Prostate gland (tissue), 2 donors: ENCODE data around the gene EPB41L1. TPM values are rescaled to one million over a fixed set of nuclear protein-coding genes. Genes with fewer than 3 reads are reported as not detected.

Source experiments
- DNase-seq: peaks from one replicate; pipeline ENCODE4 v3.0.0-alpha.2; 2019; ENCODE audit warnings: low spot score
- H3K27ac ChIP-seq, 2 donors: fragments of 200-600 bp; sonication (generic); 2 replicates each; pipeline ENCODE4 v1.5.1; 2017 to 2019
- H3K27me3 ChIP-seq: fragments of 200-600 bp; sonication (generic); replicated peaks from 2 replicates; pipeline ENCODE4 v1.5.1; 2019; ENCODE audit not compliant: insufficient read depth
- H3K36me3 ChIP-seq, 2 donors: fragments of 200-600 bp; sonication (generic); 1 replicate in 1 of 2; 2 replicates in 1 of 2; pipeline versions ENCODE4 v1.5.1 to v1.8.1; 2017 to 2019
- H3K4me1 ChIP-seq: fragments of 200-600 bp; sonication (generic); replicated peaks from 2 replicates; pipeline ENCODE4 v1.5.1; 2019
- H3K4me3 ChIP-seq, 2 donors: fragments of 200-600 bp; sonication (generic); 2 replicates each; pipeline ENCODE4 v1.5.1; 2017 to 2019
- H3K9me3 ChIP-seq: fragments of 200-600 bp; sonication (generic); 2 replicates; pipeline ENCODE4 v1.5.1; 2017
- CTCF ChIP-seq, 4 experiments: fragments of 200-600 bp in 2 of 4; fragments of 450-650 bp in 2 of 4; sonication (generic) in 2 of 4; IDR thresholded peaks; 1 replicate in 3 of 4; 2 replicates in 1 of 4; pipeline ENCODE4 v1.5.1; 2016 to 2019; ENCODE audit warnings: antibody characterized with exemption in 4 of 4, mild to moderate bottlenecking in 2 of 4, moderate library complexity in 2 of 4
- POLR2A ChIP-seq: fragments of 450-650 bp; IDR thresholded peaks from one replicate; pipeline ENCODE4 v1.6.1; 2016; ENCODE audit warnings: antibody characterized with exemption, mild to moderate bottlenecking
- POLR2AphosphoS5 ChIP-seq: sonication (generic); formaldehyde crosslinking; IDR thresholded peaks from one replicate; pipeline ENCODE4 v1.6.1; 2017; ENCODE audit warnings: antibody characterized with exemption
- WGBS: methylation state at CpG from one replicate; pipeline ENCODE4 v1.1.5; 2018; 5-methylcytosine and 5-hydroxymethylcytosine counted together
- intact Hi-C: fragments of 100-400 bp; cut with DNase I; formaldehyde crosslinking; loops from one replicate; pipeline ENCODE4 v1.14.2; 2022
- total RNA-seq, 2 donors: library from RNA; depleted of rRNA; stranded (reverse); fragments of >200 nt; gene quantifications; one replicate each; pipeline ENCODE4 v1.1.0, GENCODE V29; 2016

The EPB41L1 gene
- total RNA-seq, 2 donors from 2014 or later = 27.7 to 91.1 TPM

- Histone ChIP-seq H3K4me1 (peaks cover 5% of the 10 kb centered on the region), H3K9me3 (no peaks in the 10 kb centered on the region), H3K36me3 (no peaks in the 10 kb centered on the region), H3K27me3 (no peaks in the 10 kb centered on the region), H3K4me3 (no peak overlapping the region), H3K27ac (no peak overlapping the region)
- TF ChIP-seq POLR2AphosphoS5 (no peak), POLR2A (no peak), CTCF (IDR thresholded peaks at IDR 0.05) (no peak)
- DNase-seq = no peak
- 82% methylated on average over 9 of the region's 9 CpGs for WGBS
- intact Hi-C loops = loop anchor here (5.0 kb wide), 1 partner anchor 39 kb away; no protein-coding TSS in a partner anchor
Measured at GRCh38 chr20:36158160-36158741, 3.7 kb downstream of the EPB41L1 start.

GRCh38 chr20:36159833-36160232 is 5.3 kb downstream of the EPB41L1 start:
- H3K27ac ChIP-seq = no peak overlapping the region
- TF ChIP-seq POLR2A (no peak), POLR2AphosphoS5 (no peak), CTCF (IDR thresholded peaks at IDR 0.05) (no peak)
- no peaks in the 10 kb centered on the region for H3K9me3 ChIP-seq
- H3K4me1 ChIP-seq = peaks cover 5% of the 10 kb centered on the region
- DNase-seq = no peak
- intact Hi-C loops = loop anchor here (5.0 kb wide), 1 partner anchor 37 kb away; no protein-coding TSS in a partner anchor
- no peak overlapping the region for H3K4me3 ChIP-seq
- H3K27me3 ChIP-seq = no peaks in the 10 kb centered on the region
- no peaks in the 10 kb centered on the region for H3K36me3 ChIP-seq

- TF ChIP-seq POLR2A (no peak), CTCF (IDR thresholded peaks at IDR 0.05) (no peak), POLR2AphosphoS5 (no peak)
- Histone ChIP-seq H3K36me3 (no peaks in the 10 kb centered on the region), H3K4me3 (no peak overlapping the region), H3K9me3 (no peaks in the 10 kb centered on the region), H3K27ac (no peak overlapping the region), H3K4me1 (no peaks in the 10 kb centered on the region), H3K27me3 (no peaks in the 10 kb centered on the region)
- intact Hi-C loops = no loop called here
- DNase-seq = no peak
- WGBS = 53% methylated on average over 14 of the region's 14 CpGs
Measured at GRCh38 chr20:36162272-36162966, 7.9 kb downstream of the EPB41L1 start.

GRCh38 chr20:36167902-36168503 is 13.5 kb downstream of the EPB41L1 start:
- TF ChIP-seq CTCF (IDR thresholded peaks at IDR 0.05) (no peak), POLR2A (no peak), POLR2AphosphoS5 (no peak)
- H3K4me1 ChIP-seq = no peaks in the 10 kb centered on the region
- H3K9me3 ChIP-seq = no peaks in the 10 kb centered on the region
- H3K4me3 ChIP-seq = no peak overlapping the region
- H3K36me3 ChIP-seq = no peaks in the 10 kb centered on the region
- intact Hi-C loops = no loop called here
- no peaks in the 10 kb centered on the region for H3K27me3 ChIP-seq
- WGBS = 83% methylated on average over 4 of the region's 4 CpGs
- H3K27ac ChIP-seq = no peak overlapping the region
- DNase-seq = no peak
